AG10803 (cell line): Measurements from ENCODE around the gene KRT5.

Experiments
- DNase-seq: peaks from one replicate; pipeline ENCODE4 v3.0.0; 2010; ENCODE audit warnings: low read depth
- H3K4me3 ChIP-seq: 2 replicates; pipeline ENCODE4 v1.5.1; 2011; ENCODE audit warnings: mild to moderate bottlenecking, low read length, control low read depth
- CTCF ChIP-seq: conservative IDR thresholded peaks from 2 replicates; pipeline ENCODE4 v1.5.1; 2011; ENCODE audit warnings: mild to moderate bottlenecking, low read length, control low read depth, inconsistent platforms

Gene KRT5

GRCh38 chr12:52558781-52559445, 38.7 kb upstream of the KRT5 start:
- no peak for DNase-seq
- no peak for TF ChIP-seq CTCF

GRCh38 chr12:52557476-52557875, 37.3 kb upstream of the KRT5 start:
- H3K4me3 ChIP-seq: no peak overlapping the region
- DNase-seq: no peak

More at GRCh38 chr12:52558781-52559445, 38.7 kb upstream of the KRT5 start:
- no peak overlapping the region for H3K4me3 ChIP-seq

GRCh38 chr12:52555577-52555976, 35.4 kb upstream of the KRT5 start:
- no peak for TF ChIP-seq CTCF
- DNase-seq: no peak
- no peak overlapping the region for H3K4me3 ChIP-seq

More at GRCh38 chr12:52557476-52557875, 37.3 kb upstream of the KRT5 start:
- no peak for TF ChIP-seq CTCF

- DNase-seq: no peak
Observed at GRCh38 chr12:52552681-52553195, 32.5 kb upstream of the KRT5 start, which contains the start of gene KRT71. Gene KRT71, minus strand, starts transcription at chr12:52553145. Its CDS starts 68 bp downstream, at chr12:52553077.

GRCh38 chr12:52552055-52552454, 31.9 kb upstream of the KRT5 start:
- no peak overlapping the region for H3K4me3 ChIP-seq
- DNase-seq: no peak
- no peak for TF ChIP-seq CTCF

More at GRCh38 chr12:52552681-52553195, 32.5 kb upstream of the KRT5 start, which contains the start of gene KRT71:
- no peak within 1 kb of the TSS for H3K4me3 ChIP-seq
- TF ChIP-seq CTCF: no peak

- TF ChIP-seq CTCF: no peak
- no peak overlapping the region for H3K4me3 ChIP-seq
- no peak for DNase-seq
Observed at GRCh38 chr12:52551216-52551865, 31.1 kb upstream of the KRT5 start.
